Myocyte (in vitro differentiated cells): Measurements from ENCODE around the gene RFX8. TPM values are rescaled to one million over a fixed set of nuclear protein-coding genes. Genes with fewer than 3 reads are reported as not detected.
"Not testable (repeated sequence)": the region's sequence is repeated elsewhere in the genome, so short reads cannot be mapped to it uniquely, and the experiment has no call there.

Experiments
- DNase-seq: peaks from one replicate; pipeline ENCODE4 v3.0.0-alpha.2; 2012; ENCODE audit warnings: low read depth
- polyA plus RNA-seq: library from polyadenylated mRNA; unstranded; fragments of >200 nt; gene quantifications from one replicate; pipeline ENCODE4 v1.2.1, GENCODE V29; 2012; ENCODE audit warnings: missing spikeins
- total RNA-seq: library from RNA; depleted of rRNA; stranded (reverse); fragments of >200 nt; gene quantifications from 2 replicates; pipeline ENCODE4 v1.2.3, GENCODE V29; 2014

RFX8 gene
- 7.1 and 7.6 TPM in 2 replicates for total RNA-seq
- polyA plus RNA-seq = 1.3 TPM

GRCh38 chr2:101474731-101475384 lies at the start of gene RFX8:
Gene RFX8 (minus strand): TSS chr2:101475112. CDS start chr2:101466848, 8,264 bp downstream.
- DNase-seq = peak; percentile 89

- DNase-seq = no peak
Measured at GRCh38 chr2:101521487-101521886, 46.6 kb upstream of the RFX8 start.

- DNase-seq = no peak
Measured at GRCh38 chr2:101520246-101520645, 45.3 kb upstream of the RFX8 start.

GRCh38 chr2:101518578-101519492 lies 43.9 kb upstream of the RFX8 start:
- DNase-seq = peak; percentile 76

- no peak for DNase-seq
Measured at GRCh38 chr2:101517758-101518271, 42.9 kb upstream of the RFX8 start.

- DNase-seq = no peak
Measured at GRCh38 chr2:101516823-101517690, 42.1 kb upstream of the RFX8 start.

- DNase-seq = no peak
Measured at GRCh38 chr2:101516349-101516748, 41.4 kb upstream of the RFX8 start.

GRCh38 chr2:101515477-101515876 lies 40.6 kb upstream of the RFX8 start:
- DNase-seq = peak; percentile 49

GRCh38 chr2:101512993-101513392 lies 38.1 kb upstream of the RFX8 start:
- no peak for DNase-seq

- no peak for DNase-seq
Measured at GRCh38 chr2:101511381-101511780, 36.5 kb upstream of the RFX8 start.

GRCh38 chr2:101509499-101510284 lies 34.8 kb upstream of the RFX8 start:
- DNase-seq = no peak

- no peak for DNase-seq
Measured at GRCh38 chr2:101508636-101509035, 33.7 kb upstream of the RFX8 start.

- not testable (repeated sequence) for DNase-seq
Measured at GRCh38 chr2:101505276-101505675, 30.4 kb upstream of the RFX8 start.

- not testable (repeated sequence) for DNase-seq
Measured at GRCh38 chr2:101504744-101505143, 29.8 kb upstream of the RFX8 start.

- no peak for DNase-seq
Measured at GRCh38 chr2:101502095-101502494, 27.2 kb upstream of the RFX8 start.

GRCh38 chr2:101501443-101501842 lies 26.5 kb upstream of the RFX8 start:
- DNase-seq = peak; percentile 99

- DNase-seq = peak; percentile 94
Measured at GRCh38 chr2:101500860-101501259, 25.9 kb upstream of the RFX8 start.

- DNase-seq = peak; percentile 89
Measured at GRCh38 chr2:101500180-101500579, 25.3 kb upstream of the RFX8 start.

- DNase-seq = no peak
Measured at GRCh38 chr2:101496279-101496678, 21.4 kb upstream of the RFX8 start.

GRCh38 chr2:101492936-101493473 lies 18.1 kb upstream of the RFX8 start:
- DNase-seq = no peak
